Effector memory CD4-positive, alpha-beta T cell (primary cell): Measurements from ENCODE around the gene COG8.
"Not testable (repeated sequence)": the region's sequence is repeated elsewhere in the genome, so short reads cannot be mapped to it uniquely, and the experiment has no call there.

Source experiments
- DNase-seq, 3 donors: peaks; one replicate each; pipeline ENCODE4 v3.0.0-alpha.2; 2020
- H3K27ac ChIP-seq: 2 replicates; pipeline ENCODE4 v1.7.0; 2013; ENCODE audit warnings: mild to moderate bottlenecking, low read length, moderate library complexity; ENCODE audit not compliant: insufficient read depth, poor library complexity, severe bottlenecking
- H3K27me3 ChIP-seq: replicated peaks from 2 replicates; pipeline ENCODE4 v1.7.0; 2013; ENCODE audit warnings: mild to moderate bottlenecking, low read length; ENCODE audit not compliant: insufficient read depth, control insufficient read depth, poor library complexity, severe bottlenecking
- H3K36me3 ChIP-seq: 2 replicates; pipeline ENCODE4 v1.7.0; 2013; ENCODE audit warnings: mild to moderate bottlenecking, low read length, moderate library complexity; ENCODE audit not compliant: control insufficient read depth, insufficient read depth
- H3K4me1 ChIP-seq: 2 replicates; pipeline ENCODE4 v1.7.0; 2013; ENCODE audit warnings: low read length, mild to moderate bottlenecking; ENCODE audit not compliant: control insufficient read depth, insufficient read depth, poor library complexity, severe bottlenecking
- H3K4me3 ChIP-seq: 2 replicates; pipeline ENCODE4 v1.7.0; 2013; ENCODE audit warnings: low read length, low read depth, mild to moderate bottlenecking; ENCODE audit not compliant: insufficient read depth, poor library complexity, severe bottlenecking
- H3K9me3 ChIP-seq: 2 replicates; pipeline ENCODE4 v1.7.0; 2013; ENCODE audit warnings: mild to moderate bottlenecking, low read length, moderate library complexity; ENCODE audit not compliant: control insufficient read depth

Gene COG8

DNA sequence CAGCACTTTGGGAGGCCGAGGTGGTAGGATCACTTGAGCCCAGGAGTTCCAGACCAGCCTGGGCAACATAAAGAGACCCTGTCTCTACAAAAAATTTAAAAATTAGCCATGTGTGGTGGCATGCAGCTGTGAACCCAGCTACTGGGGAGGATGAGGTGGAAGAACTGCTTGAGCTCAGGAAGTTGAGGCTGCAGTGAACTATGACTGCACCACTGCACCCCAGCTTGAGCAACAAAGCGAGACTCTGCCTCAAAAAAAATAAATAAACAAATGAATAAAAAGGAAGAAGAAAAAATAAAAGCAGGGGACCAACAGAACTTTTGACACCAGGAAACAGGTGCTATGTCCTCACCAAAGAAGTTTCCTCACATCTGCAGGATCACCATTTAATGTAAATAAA is 32.2 kb upstream of the COG8 start:
- H3K36me3 ChIP-seq: peaks cover 43% of the 10 kb centered on the region
- no peaks in the 10 kb centered on the region for H3K4me1 ChIP-seq

DNA sequence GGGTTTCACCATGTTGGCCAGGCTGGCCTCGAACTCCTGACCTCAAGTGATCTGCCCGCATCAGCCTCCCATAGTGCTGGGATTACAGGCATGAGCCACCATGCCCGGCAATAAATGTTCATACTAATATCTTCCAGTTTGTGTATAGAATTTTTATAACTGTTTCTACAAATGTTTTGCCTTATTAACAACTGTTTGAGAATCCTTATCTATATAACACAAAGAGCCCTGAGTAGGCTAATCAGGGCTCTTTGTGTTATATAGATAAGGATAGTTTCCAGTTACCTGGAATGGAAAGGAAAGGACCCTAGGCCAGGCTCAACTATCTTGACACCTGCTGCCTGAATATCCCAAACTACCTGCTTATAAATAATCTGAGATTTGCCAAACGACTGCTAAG is 29.5 kb upstream of the COG8 start:
- H3K4me1 ChIP-seq: no peaks in the 10 kb centered on the region
- H3K9me3 ChIP-seq: no peaks in the 10 kb centered on the region
- H3K4me3 ChIP-seq: no peak overlapping the region
- DNase-seq: no peak
- H3K36me3 ChIP-seq: peaks cover 65% of the 10 kb centered on the region
- no peaks in the 10 kb centered on the region for H3K27me3 ChIP-seq
- no peak overlapping the region for H3K27ac ChIP-seq

More for the DNA sequence above, 32.2 kb upstream of the COG8 start:
- H3K9me3 ChIP-seq: no peaks in the 10 kb centered on the region
- no peaks in the 10 kb centered on the region for H3K27me3 ChIP-seq
- no peak overlapping the region for H3K4me3 ChIP-seq
- DNase-seq: no peak
- no peak overlapping the region for H3K27ac ChIP-seq

DNA sequence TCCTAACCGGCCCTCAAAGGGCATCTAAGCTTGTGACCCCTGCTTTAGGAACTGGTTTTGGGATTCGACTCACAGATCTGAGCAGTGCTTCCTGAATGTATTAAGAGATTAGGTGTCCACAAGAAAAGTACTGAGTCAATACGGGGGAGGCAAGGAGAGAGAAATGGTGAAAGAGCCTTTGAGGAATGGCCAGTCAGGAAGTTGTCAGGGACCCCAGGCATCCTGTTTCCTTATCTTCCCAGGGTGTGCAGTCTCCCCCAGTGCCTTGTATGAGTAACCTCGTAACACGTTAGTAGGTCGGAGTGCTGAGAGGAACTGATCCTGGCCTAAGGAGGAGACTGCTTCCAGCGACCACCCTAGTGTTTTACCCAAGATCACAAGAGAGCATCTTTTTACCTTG is 28.6 kb upstream of the COG8 start:
- H3K36me3 ChIP-seq: peaks cover 70% of the 10 kb centered on the region
- no peak overlapping the region for H3K27ac ChIP-seq
- H3K4me1 ChIP-seq: no peaks in the 10 kb centered on the region
- no peak overlapping the region for H3K4me3 ChIP-seq
- DNase-seq: no peak
- H3K9me3 ChIP-seq: no peaks in the 10 kb centered on the region
- no peaks in the 10 kb centered on the region for H3K27me3 ChIP-seq

DNA sequence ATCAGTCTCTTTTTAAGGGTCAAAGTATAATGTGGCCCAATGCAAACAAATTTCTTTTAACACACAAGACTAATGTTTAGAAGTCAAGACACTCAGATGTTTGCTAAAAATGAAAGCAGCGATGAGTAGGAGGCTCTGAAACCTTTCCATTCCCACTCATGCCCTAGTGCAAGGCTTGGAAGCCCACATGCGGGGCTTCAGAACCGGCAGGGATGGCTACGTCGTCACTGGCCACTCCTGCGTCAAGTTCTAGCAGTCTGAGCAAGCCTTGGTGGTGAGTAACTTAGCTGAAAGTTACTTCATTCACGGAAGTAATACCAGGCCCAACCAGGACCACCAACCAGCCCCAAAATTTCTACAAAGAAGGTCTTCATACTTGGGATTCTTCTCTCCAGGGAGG is 27.1 kb upstream of the COG8 start:
- DNase-seq: no peak
- H3K4me1 ChIP-seq: no peaks in the 10 kb centered on the region
- no peaks in the 10 kb centered on the region for H3K9me3 ChIP-seq
- no peak overlapping the region for H3K4me3 ChIP-seq
- H3K36me3 ChIP-seq: peaks cover 66% of the 10 kb centered on the region
- no peak overlapping the region for H3K27ac ChIP-seq
- no peaks in the 10 kb centered on the region for H3K27me3 ChIP-seq

DNA sequence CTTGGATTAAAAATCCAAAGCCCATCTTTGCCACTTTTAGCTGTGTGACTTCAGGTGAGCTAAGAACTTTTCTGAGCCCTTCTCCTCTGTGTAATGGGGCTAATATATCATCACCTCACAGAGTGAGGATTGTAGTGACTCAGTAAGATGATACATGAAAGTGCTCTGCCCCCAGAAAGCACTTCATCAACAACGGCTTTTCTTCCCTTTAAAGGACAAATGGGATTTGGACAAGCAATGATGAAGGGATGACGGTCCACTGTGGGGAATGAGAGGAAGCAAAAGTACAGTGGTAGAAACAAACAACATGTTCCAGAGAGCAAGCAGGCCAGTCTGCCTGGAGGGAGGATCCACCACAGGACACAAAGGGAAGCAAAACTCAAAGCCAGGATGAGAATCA is 26.5 kb upstream of the COG8 start:
- Histone ChIP-seq H3K36me3 (peaks cover 64% of the 10 kb centered on the region), H3K4me3 (no peak overlapping the region), H3K4me1 (no peaks in the 10 kb centered on the region), H3K27me3 (no peaks in the 10 kb centered on the region), H3K27ac (no peak overlapping the region), H3K9me3 (no peaks in the 10 kb centered on the region)
- DNase-seq: no peak

DNA sequence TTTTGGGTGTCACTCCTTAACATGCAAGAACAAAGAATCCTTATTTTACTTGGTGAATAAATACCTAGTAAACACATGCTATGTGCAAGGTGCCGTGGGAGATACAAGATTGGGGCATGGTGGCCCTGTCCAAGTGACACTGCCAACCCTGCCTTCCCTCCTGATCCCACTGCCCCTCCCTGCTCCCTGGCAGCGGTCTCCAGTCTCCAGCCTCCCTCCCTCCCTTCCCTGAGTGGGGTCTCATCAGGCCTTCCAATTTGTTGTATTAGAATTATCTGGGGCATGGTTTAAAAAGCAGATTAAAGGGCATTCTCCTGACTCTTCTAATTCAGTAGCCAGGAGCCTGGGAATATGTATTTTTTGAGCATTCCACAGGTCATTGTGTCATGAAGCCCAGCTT is 24.7 kb upstream of the COG8 start:
- H3K9me3 ChIP-seq: no peaks in the 10 kb centered on the region
- H3K27me3 ChIP-seq: no peaks in the 10 kb centered on the region
- H3K27ac ChIP-seq: no peak overlapping the region
- no peak for DNase-seq
- no peak overlapping the region for H3K4me3 ChIP-seq
- H3K36me3 ChIP-seq: peaks cover 48% of the 10 kb centered on the region
- no peaks in the 10 kb centered on the region for H3K4me1 ChIP-seq

DNA sequence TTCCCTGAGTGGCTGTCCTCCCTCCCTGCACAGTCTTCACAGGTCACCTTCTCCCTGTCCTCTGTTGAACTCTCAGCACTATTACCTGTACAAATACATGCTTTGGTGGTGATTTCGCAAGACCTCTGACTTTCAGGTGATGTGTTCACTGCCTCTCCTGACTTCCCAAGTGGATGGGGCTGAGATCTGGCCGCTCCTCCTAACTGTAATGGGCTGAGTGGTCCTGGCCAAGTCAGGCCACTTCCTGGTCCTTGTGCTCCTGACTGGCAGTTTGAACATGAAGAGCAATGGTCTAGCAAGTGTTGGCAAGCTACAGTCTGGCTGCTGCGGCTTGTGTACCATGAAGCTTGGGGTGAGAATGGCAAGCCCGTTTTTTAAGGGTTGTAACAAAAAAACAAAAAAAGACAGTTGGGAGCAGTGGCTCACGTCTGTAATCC is 23.9 kb upstream of the COG8 start:
- DNase-seq: no peak
- no peak overlapping the region for H3K4me3 ChIP-seq
- no peaks in the 10 kb centered on the region for H3K4me1 ChIP-seq
- no peak overlapping the region for H3K27ac ChIP-seq
- no peaks in the 10 kb centered on the region for H3K27me3 ChIP-seq
- peaks cover 45% of the 10 kb centered on the region for H3K36me3 ChIP-seq
- H3K9me3 ChIP-seq: no peaks in the 10 kb centered on the region

DNA sequence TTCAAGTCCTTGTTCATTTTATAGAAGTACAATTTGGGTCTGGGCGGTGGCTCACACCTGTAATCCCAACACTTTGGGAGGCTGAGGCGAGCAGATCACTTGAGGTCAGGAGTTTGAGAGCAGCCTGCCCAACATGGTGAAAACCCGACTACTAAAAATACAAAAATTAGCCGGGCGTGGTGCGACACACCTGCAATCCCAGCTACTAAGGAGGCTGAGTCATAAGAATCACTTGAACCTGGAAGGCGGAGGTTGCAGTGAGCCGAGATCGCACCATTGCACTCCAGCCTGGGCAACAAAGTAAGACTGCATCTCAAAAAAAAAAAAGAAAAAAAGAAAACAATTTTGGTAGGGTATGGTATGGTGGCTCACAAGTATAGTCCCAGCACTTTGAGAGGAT is 20.7 kb upstream of the COG8 start:
- H3K36me3 ChIP-seq: peaks cover 36% of the 10 kb centered on the region
- not testable (repeated sequence) for H3K4me1 ChIP-seq, DNase-seq, H3K9me3 ChIP-seq, H3K27me3 ChIP-seq, H3K27ac ChIP-seq, H3K4me3 ChIP-seq

DNA sequence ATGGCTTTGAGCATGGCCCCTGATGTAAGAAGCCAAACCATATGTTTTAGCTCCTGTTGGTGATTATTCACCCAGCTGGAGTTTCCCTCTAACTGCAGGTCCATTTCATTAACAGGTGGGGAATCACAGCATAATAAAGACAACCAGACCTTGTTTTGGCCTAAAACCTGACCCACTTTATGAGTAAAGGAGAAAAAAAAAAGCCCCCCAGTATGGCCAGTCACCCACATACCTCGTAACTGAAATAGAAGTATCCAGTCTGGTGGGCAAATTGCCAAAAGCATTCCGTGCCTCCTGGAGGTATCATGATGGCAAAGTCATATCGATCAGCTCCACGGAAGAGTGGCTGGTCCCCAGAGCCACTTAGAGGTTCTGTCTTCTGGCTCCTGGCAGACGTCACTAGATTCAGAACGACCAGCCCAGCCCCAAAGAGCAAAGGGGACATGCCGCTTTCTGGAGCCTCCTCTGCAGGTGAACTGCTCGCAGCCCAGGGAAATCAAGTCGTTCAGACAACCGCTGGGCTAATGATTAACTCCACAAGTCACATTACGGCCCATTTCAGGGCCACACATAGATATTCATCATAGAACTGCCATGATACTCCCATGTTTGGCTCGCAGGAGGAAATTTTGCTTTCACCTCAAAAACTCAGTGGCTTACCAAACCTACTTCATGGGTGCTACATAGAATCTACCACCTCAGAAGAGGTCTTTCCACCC is 12.1 kb upstream of the COG8 start, which contains the start of gene TMED6:
Gene TMED6, minus strand, starts transcription at position 478 of the 719 bp plus-strand sequence. Its CDS starts 33 bp downstream, at position 445.
- no peaks in the 10 kb centered on the region for H3K9me3 ChIP-seq
- no peak within 1 kb of the TSS for H3K27ac ChIP-seq
- H3K4me3 ChIP-seq: no peak within 1 kb of the TSS
- DNase-seq: no peak
- H3K27me3 ChIP-seq: no peaks in the 10 kb centered on the region
- peaks cover 25% of the 10 kb centered on the region for H3K36me3 ChIP-seq
- H3K4me1 ChIP-seq: no peaks in the 10 kb centered on the region

DNA sequence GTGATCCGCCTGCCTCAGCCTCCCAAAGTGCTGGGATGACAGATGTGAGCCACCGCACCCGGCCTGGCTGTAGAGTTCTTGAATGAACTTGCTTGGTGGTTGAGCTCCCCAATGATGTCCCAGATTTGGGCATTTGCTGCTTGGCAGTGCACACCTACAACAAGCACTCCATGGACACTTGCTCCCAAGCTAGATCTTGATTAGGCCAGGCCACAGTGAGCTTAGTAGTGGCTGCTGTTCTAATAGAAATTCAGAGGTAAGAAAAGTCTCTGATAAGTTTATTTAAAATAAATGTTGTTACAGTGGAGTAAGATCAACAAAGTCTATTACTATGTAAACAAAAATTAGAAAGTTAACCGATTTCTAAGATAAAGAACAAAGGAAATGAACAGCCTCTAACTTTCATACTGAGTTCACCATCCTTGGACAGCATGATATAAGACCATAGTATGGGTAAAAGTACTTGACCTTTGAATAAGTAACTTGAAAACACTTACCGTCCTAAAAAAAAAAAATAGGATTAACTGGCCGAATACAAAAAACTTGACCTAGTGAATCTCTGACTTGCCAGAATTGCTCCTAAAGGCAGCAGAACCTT is 11.3 kb upstream of the COG8 start:
- H3K9me3 ChIP-seq: no peaks in the 10 kb centered on the region
- peaks cover 20% of the 10 kb centered on the region for H3K36me3 ChIP-seq
- H3K4me3 ChIP-seq: no peak overlapping the region
- no peak overlapping the region for H3K27ac ChIP-seq
- H3K27me3 ChIP-seq: no peaks in the 10 kb centered on the region
- no peaks in the 10 kb centered on the region for H3K4me1 ChIP-seq
- DNase-seq: no peak
